Measurements from ENCODE around the gene COMT. TPM values are rescaled to one million over a fixed set of nuclear protein-coding genes. Genes with fewer than 3 reads are reported as not detected.
A peak's percentile ranks its signal among the peaks of the same experiment; 100 is the strongest.

Gene COMT
- total and polyA plus RNA-seq, 2 donors from 2014 or later: 118 to 244 TPM

DNA sequence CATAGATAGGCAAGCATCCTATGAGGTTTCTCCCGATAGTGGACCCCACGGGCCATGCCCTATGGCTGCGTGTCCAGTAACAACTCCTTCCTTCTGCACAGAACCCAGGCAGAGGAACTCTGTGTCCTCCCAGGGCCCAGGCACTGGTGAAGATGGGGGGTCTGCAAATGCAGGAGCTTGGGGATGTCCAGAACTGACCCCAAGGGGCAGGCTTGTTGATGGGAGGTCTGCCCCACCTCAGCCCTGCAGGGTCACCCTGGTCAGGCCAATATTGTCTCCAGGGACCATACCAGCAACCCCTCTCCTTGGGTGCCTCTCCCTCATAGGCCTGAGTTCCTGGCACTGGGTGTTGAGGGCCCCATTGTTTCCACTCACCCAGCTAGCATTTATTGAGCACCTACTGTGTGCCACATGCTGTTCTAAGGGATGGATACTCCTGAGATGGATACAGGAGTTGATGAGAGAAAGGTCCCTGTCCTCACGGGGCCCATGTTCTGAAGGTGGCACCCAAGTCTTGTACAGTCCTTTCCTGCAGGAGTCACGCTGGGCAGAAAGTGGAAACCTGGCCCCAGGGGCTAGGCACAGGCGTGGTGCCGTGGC is 26.4 kb downstream of the COMT start:
- intact Hi-C loops (cut with DNase I): no loop called here
- H3K4me3 ChIP-seq (ENCODE audit: low read length in 3 of 3): no peak overlapping the region
- no peak overlapping the region for H3K27ac ChIP-seq (ENCODE audit: low read depth in 2 of 2, low read length in 2 of 2)
- no peaks in the 10 kb centered on the region for H3K27me3 ChIP-seq (ENCODE audit: control insufficient read depth, insufficient read depth, low read length)
- peaks cover 0 to 25% (median 0%) of the 10 kb centered on the region in 3 donors for H3K4me1 ChIP-seq (ENCODE audit: control insufficient read depth in 2 of 3, insufficient read depth in 2 of 3, low read depth in 1 of 3, low read length in 3 of 3)
- DNase-seq: peak in 1 of 5 donors; percentile 39
- TF ChIP-seq, protein P1, sequence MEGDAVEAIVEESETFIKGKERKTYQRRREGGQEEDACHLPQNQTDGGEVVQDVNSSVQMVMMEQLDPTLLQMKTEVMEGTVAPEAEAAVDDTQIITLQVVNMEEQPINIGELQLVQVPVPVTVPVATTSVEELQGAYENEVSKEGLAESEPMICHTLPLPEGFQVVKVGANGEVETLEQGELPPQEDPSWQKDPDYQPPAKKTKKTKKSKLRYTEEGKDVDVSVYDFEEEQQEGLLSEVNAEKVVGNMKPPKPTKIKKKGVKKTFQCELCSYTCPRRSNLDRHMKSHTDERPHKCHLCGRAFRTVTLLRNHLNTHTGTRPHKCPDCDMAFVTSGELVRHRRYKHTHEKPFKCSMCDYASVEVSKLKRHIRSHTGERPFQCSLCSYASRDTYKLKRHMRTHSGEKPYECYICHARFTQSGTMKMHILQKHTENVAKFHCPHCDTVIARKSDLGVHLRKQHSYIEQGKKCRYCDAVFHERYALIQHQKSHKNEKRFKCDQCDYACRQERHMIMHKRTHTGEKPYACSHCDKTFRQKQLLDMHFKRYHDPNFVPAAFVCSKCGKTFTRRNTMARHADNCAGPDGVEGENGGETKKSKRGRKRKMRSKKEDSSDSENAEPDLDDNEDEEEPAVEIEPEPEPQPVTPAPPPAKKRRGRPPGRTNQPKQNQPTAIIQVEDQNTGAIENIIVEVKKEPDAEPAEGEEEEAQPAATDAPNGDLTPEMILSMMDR (IDR thresholded peaks at IDR 0.05; ENCODE audit: borderline replicate concordance, extremely low read depth, insufficient read depth): no peak
- H3K36me3 ChIP-seq (ENCODE audit: control insufficient read depth in 2 of 3, insufficient read depth in 3 of 3, low read length in 3 of 3): peaks cover 0 to 14% (median 2%) of the 10 kb centered on the region in 3 donors
- FAIRE-seq: no peak
- H3K9ac ChIP-seq (ENCODE audit: low read length in 3 of 3): no peak overlapping the region
- H3K9me3 ChIP-seq (ENCODE audit: control insufficient read depth in 2 of 3, insufficient read depth in 1 of 3, low read length in 3 of 3): no peaks in the 10 kb centered on the region

DNA sequence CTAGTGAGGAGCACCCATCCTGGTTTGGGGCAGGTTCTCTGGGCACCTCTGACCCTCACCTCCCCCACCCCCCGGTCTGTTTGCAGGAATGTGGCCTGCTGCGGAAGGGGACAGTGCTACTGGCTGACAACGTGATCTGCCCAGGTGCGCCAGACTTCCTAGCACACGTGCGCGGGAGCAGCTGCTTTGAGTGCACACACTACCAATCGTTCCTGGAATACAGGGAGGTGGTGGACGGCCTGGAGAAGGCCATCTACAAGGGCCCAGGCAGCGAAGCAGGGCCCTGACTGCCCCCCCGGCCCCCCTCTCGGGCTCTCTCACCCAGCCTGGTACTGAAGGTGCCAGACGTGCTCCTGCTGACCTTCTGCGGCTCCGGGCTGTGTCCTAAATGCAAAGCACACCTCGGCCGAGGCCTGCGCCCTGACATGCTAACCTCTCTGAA is 26.9 kb downstream of the COMT start:
- H3K27ac ChIP-seq (ENCODE audit: low read depth in 2 of 2, low read length in 2 of 2): no peak overlapping the region
- no peaks in the 10 kb centered on the region for H3K27me3 ChIP-seq (ENCODE audit: control insufficient read depth, insufficient read depth, low read length)
- peaks cover 0 to 14% (median 2%) of the 10 kb centered on the region in 3 donors for H3K36me3 ChIP-seq (ENCODE audit: control insufficient read depth in 2 of 3, insufficient read depth in 3 of 3, low read length in 3 of 3)
- H3K9me3 ChIP-seq (ENCODE audit: control insufficient read depth in 2 of 3, insufficient read depth in 1 of 3, low read length in 3 of 3): no peaks in the 10 kb centered on the region
- intact Hi-C loops (cut with DNase I): no loop called here
- H3K4me1 ChIP-seq (ENCODE audit: control insufficient read depth in 2 of 3, insufficient read depth in 2 of 3, low read depth in 1 of 3, low read length in 3 of 3): peaks cover 0 to 24% (median 0%) of the 10 kb centered on the region in 3 donors
- TF ChIP-seq, protein P1 (IDR thresholded peaks at IDR 0.05; ENCODE audit: borderline replicate concordance, extremely low read depth, insufficient read depth): no peak
- no peak overlapping the region for H3K9ac ChIP-seq (ENCODE audit: low read length in 3 of 3)
- peak in 1 of 5 donors; percentile 72 for DNase-seq
- FAIRE-seq: no peak
- H3K4me3 ChIP-seq (ENCODE audit: low read length in 3 of 3): no peak overlapping the region

DNA sequence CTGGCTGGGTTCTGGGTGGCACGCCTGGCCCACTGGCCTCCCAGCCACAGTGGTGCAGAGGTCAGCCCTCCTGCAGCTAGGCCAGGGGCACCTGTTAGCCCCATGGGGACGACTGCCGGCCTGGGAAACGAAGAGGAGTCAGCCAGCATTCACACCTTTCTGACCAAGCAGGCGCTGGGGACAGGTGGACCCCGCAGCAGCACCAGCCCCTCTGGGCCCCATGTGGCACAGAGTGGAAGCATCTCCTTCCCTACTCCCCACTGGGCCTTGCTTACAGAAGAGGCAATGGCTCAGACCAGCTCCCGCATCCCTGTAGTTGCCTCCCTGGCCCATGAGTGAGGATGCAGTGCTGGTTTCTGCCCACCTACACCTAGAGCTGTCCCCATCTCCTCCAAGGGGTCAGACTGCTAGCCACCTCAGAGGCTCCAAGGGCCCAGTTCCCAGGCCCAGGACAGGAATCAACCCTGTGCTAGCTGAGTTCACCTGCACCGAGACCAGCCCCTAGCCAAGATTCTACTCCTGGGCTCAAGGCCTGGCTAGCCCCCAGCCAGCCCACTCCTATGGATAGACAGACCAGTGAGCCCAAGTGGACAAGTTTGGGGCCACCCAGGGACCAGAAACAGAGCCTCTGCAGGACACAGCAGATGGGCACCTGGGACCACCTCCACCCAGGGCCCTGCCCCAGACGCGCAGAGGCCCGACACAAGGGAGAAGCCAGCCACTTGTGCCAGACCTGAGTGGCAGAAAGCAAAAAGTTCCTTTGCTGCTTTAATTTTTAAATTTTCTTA is 27.8 kb downstream of the COMT start:
- Histone ChIP-seq H3K9ac (ENCODE audit: low read length in 3 of 3) (no peak overlapping the region), H3K9me3 (ENCODE audit: control insufficient read depth in 2 of 3, insufficient read depth in 1 of 3, low read length in 3 of 3) (no peaks in the 10 kb centered on the region), H3K27me3 (ENCODE audit: control insufficient read depth, insufficient read depth, low read length) (no peaks in the 10 kb centered on the region), H3K4me1 (ENCODE audit: control insufficient read depth in 2 of 3, insufficient read depth in 2 of 3, low read depth in 1 of 3, low read length in 3 of 3) (peaks cover 0 to 19% (median 0%) of the 10 kb centered on the region in 3 donors), H3K27ac (ENCODE audit: low read depth in 2 of 2, low read length in 2 of 2) (peak overlapping the region in 1 of 2 donors; percentile 61), H3K4me3 (ENCODE audit: low read length in 3 of 3) (no peak overlapping the region), H3K36me3 (ENCODE audit: control insufficient read depth in 2 of 3, insufficient read depth in 3 of 3, low read length in 3 of 3) (peaks cover 0 to 11% (median 2%) of the 10 kb centered on the region in 3 donors)
- TF ChIP-seq, protein P1 (IDR thresholded peaks at IDR 0.05; ENCODE audit: borderline replicate concordance, extremely low read depth, insufficient read depth): no peak
- intact Hi-C loops (cut with DNase I): no loop called here
- FAIRE-seq: no peak
- DNase-seq: peak in 1 of 5 donors; percentile 68
